ENCODE measurements around the gene ARRDC2. TPM values are rescaled to one million over a fixed set of nuclear protein-coding genes. Genes with fewer than 3 reads are reported as not detected.

The ARRDC2 gene
- total and polyA plus RNA-seq, 9 of the 15 experiments (the other 6 are each of a cell fraction or from before 2014, with no cell fraction given): 1.9 to 27.4 (median 15.2) TPM

GRCh38 chr19:18058208-18059009 is 50.4 kb downstream of the ARRDC2 start (continued):
- TF ChIP-seq ZBTB9 (CRISPR knock-in tag; IDR thresholded peaks at IDR 0.05): 0 out of 2 replicates have a peak, but pooled peaks have one; percentile 9
- no peak for TF ChIP-seq RUNX1 (IDR thresholded peaks at IDR 0.05; ENCODE audit: low read depth)
- TF ChIP-seq EP300 (IDR thresholded peaks at IDR 0.05; ENCODE audit: low read length): no peak
- TF ChIP-seq NR4A1 (CRISPR knock-in tag; IDR thresholded peaks at IDR 0.05): no peak
- 0 out of 2 replicates have a peak, but pooled peaks have one; percentile 31 for TF ChIP-seq NR4A1 (tag; IDR thresholded peaks at IDR 0.05)
- no peak for TF ChIP-seq ZNF318 (IDR thresholded peaks at IDR 0.05; ENCODE audit: borderline replicate concordance in 1 of 2, low read depth in 1 of 2)
- TF ChIP-seq SMAD3 (CRISPR knock-in tag; conservative IDR thresholded peaks at IDR 0.05): no peak
- TF ChIP-seq ARID2 (IDR thresholded peaks at IDR 0.05): peak; percentile 94
- 0 out of 2 replicates have a peak, but pooled peaks have one; percentile 53 for TF ChIP-seq L3MBTL2 (IDR thresholded peaks at IDR 0.05)
- TF ChIP-seq SREBF1 (IDR thresholded peaks at IDR 0.05; ENCODE audit: borderline replicate concordance, low read depth, low read length): no peak
- no peak for TF ChIP-seq SUPT5H (IDR thresholded peaks at IDR 0.05)
- TF ChIP-seq SAP30 (IDR thresholded peaks at IDR 0.05; ENCODE audit: borderline replicate concordance, insufficient read depth, low read depth, low read length, poor library complexity, severe bottlenecking): no peak
- peak; percentile 77 for TF ChIP-seq ZBTB2 (IDR thresholded peaks at IDR 0.05)
- TF ChIP-seq BACH1 (tag; IDR thresholded peaks at IDR 0.05): no peak
- 0 out of 2 replicates have a peak, but pooled peaks have one; percentile 13 for TF ChIP-seq JUN (IDR thresholded peaks at IDR 0.05; ENCODE audit: borderline replicate concordance, low read depth, low read length)
- no peak for TF ChIP-seq JUN (CRISPR knock-in tag; IDR thresholded peaks at IDR 0.05; ENCODE audit: borderline replicate concordance)
